AG08395 (cell line): ENCODE measurements around the gene PHOSPHO1.
A peak's percentile ranks its signal among the peaks of the same experiment; 100 is the strongest.

Source experiments
- DNase-seq: peaks from one replicate; pipeline ENCODE4 v3.0.0; 2012; ENCODE audit warnings: mixed read lengths, low spot score

PHOSPHO1 gene

GRCh38 chr17:49218941-49219913 lies 11.4 kb downstream of the PHOSPHO1 start:
- no peak for DNase-seq

- DNase-seq: no peak
Measured at GRCh38 chr17:49217651-49218413, 12.8 kb downstream of the PHOSPHO1 start.

- DNase-seq: no peak
Measured at GRCh38 chr17:49216953-49217650, 13.5 kb downstream of the PHOSPHO1 start.

- no peak for DNase-seq
Measured at GRCh38 chr17:49216482-49216881, 14.1 kb downstream of the PHOSPHO1 start.

GRCh38 chr17:49214676-49215360 lies 15.8 kb downstream of the PHOSPHO1 start:
- no peak for DNase-seq

- DNase-seq: no peak
Measured at GRCh38 chr17:49213847-49214246, 16.7 kb downstream of the PHOSPHO1 start.

- DNase-seq: no peak
Measured at GRCh38 chr17:49213399-49213798, 17.2 kb downstream of the PHOSPHO1 start.

GRCh38 chr17:49210158-49211029 lies 20.2 kb downstream of the PHOSPHO1 start, which contains the start of the genes ABI3 and GNGT2:
TSS of gene ABI3 (plus strand) at chr17:49210707. CDS start at chr17:49210725, 18 bp downstream.
TSS of gene GNGT2 (minus strand) at chr17:49210574. CDS start at chr17:49207422, 3,152 bp downstream.
- peak; percentile 40 for DNase-seq

GRCh38 chr17:49209061-49209571 lies 21.5 kb downstream of the PHOSPHO1 start:
- no peak for DNase-seq

GRCh38 chr17:49204516-49204915 lies 26.1 kb downstream of the PHOSPHO1 start:
- DNase-seq: peak; percentile 56

- no peak for DNase-seq
Measured at GRCh38 chr17:49203796-49204195, 26.8 kb downstream of the PHOSPHO1 start.

- peak; percentile 44 for DNase-seq
Measured at GRCh38 chr17:49201481-49201927, 29.1 kb downstream of the PHOSPHO1 start.

- no peak for DNase-seq
Measured at GRCh38 chr17:49200423-49201083, 30.0 kb downstream of the PHOSPHO1 start.

GRCh38 chr17:49198211-49198610 lies 32.4 kb downstream of the PHOSPHO1 start:
- no peak for DNase-seq

- DNase-seq: no peak
Measured at GRCh38 chr17:49197346-49197998, 33.1 kb downstream of the PHOSPHO1 start.

- DNase-seq: no peak
Measured at GRCh38 chr17:49196520-49196919, 34.1 kb downstream of the PHOSPHO1 start.

- DNase-seq: no peak
Measured at GRCh38 chr17:49195751-49196150, 34.8 kb downstream of the PHOSPHO1 start.

GRCh38 chr17:49194297-49194607 lies 36.3 kb downstream of the PHOSPHO1 start:
- no peak for DNase-seq
